Measurements from ENCODE around the gene FA2H. TPM values are rescaled to one million over a fixed set of nuclear protein-coding genes. Genes with fewer than 3 reads are reported as not detected.
"Not testable (repeated sequence)": the region's sequence is repeated elsewhere in the genome, so short reads cannot be mapped to it uniquely, and the experiment has no call there.

The FA2H gene
- total RNA-seq, 1 donor from 2014 or later = not detected

- Mint-ChIP-seq H3K4me3 (no peak overlapping the region), H3K27me3 (no peaks in the 10 kb centered on the region), H3K9me3 (peaks cover 4% of the 10 kb centered on the region), H3K36me3 (ENCODE audit: low read depth) (no peaks in the 10 kb centered on the region), H3K27ac (no peak overlapping the region), H3K4me1 (no peaks in the 10 kb centered on the region)
- intact Hi-C loops (cut with micrococcal nuclease) = no loop called here
- DNase-seq = no peak
Measured at GRCh38 chr16:74788108-74788507, 13.5 kb upstream of the FA2H start.

GRCh38 chr16:74785031-74785430 is 10.4 kb upstream of the FA2H start:
- no peak for DNase-seq
- no peak overlapping the region for H3K27ac Mint-ChIP-seq
- peaks cover 6% of the 10 kb centered on the region for H3K27me3 Mint-ChIP-seq
- H3K4me1 Mint-ChIP-seq = no peaks in the 10 kb centered on the region
- no peaks in the 10 kb centered on the region for H3K36me3 Mint-ChIP-seq (ENCODE audit: low read depth)
- no peaks in the 10 kb centered on the region for H3K9me3 Mint-ChIP-seq
- H3K4me3 Mint-ChIP-seq = no peak overlapping the region
- intact Hi-C loops (cut with micrococcal nuclease) = no loop called here

GRCh38 chr16:74778646-74779045 is 4.0 kb upstream of the FA2H start:
- Mint-ChIP-seq H3K27me3 (peaks cover 24% of the 10 kb centered on the region), H3K27ac (no peak overlapping the region), H3K4me3 (no peak overlapping the region), H3K4me1 (peaks cover 9% of the 10 kb centered on the region), H3K9me3 (no peaks in the 10 kb centered on the region), H3K36me3 (ENCODE audit: low read depth) (no peaks in the 10 kb centered on the region)
- DNase-seq = no peak
- intact Hi-C loops (cut with micrococcal nuclease) = no loop called here

- Mint-ChIP-seq H3K4me3 (no peak overlapping the region), H3K36me3 (ENCODE audit: low read depth) (no peaks in the 10 kb centered on the region), H3K27me3 (peaks cover 38% of the 10 kb centered on the region), H3K27ac (no peak overlapping the region), H3K4me1 (peaks cover 9% of the 10 kb centered on the region), H3K9me3 (no peaks in the 10 kb centered on the region)
- intact Hi-C loops (cut with micrococcal nuclease) = no loop called here
- no peak for DNase-seq
Measured at GRCh38 chr16:74776926-74777325, 2.3 kb upstream of the FA2H start.

- Mint-ChIP-seq H3K4me1 (peaks cover 9% of the 10 kb centered on the region), H3K27ac (no peak overlapping the region), H3K36me3 (ENCODE audit: low read depth) (no peaks in the 10 kb centered on the region), H3K9me3 (no peaks in the 10 kb centered on the region), H3K27me3 (peaks cover 35% of the 10 kb centered on the region), H3K4me3 (peak overlapping the region; percentile 53)
- intact Hi-C loops (cut with micrococcal nuclease) = no loop called here
- DNase-seq = no peak
Measured at GRCh38 chr16:74775255-74775654, 635 bp upstream of the FA2H start.

GRCh38 chr16:74773446-74774222 is 986 bp downstream of the FA2H start:
- H3K4me1 Mint-ChIP-seq = peaks cover 9% of the 10 kb centered on the region
- peaks cover 35% of the 10 kb centered on the region for H3K27me3 Mint-ChIP-seq
- H3K27ac Mint-ChIP-seq = peak overlapping the region; percentile 44
- H3K36me3 Mint-ChIP-seq (ENCODE audit: low read depth) = no peaks in the 10 kb centered on the region
- no peaks in the 10 kb centered on the region for H3K9me3 Mint-ChIP-seq
- peak overlapping the region; percentile 76 for H3K4me3 Mint-ChIP-seq
- DNase-seq = no peak
- intact Hi-C loops (cut with micrococcal nuclease) = no loop called here

GRCh38 chr16:74771656-74772315 is 2.8 kb downstream of the FA2H start:
- H3K27me3 Mint-ChIP-seq = peaks cover 40% of the 10 kb centered on the region
- no peak overlapping the region for H3K27ac Mint-ChIP-seq
- intact Hi-C loops (cut with micrococcal nuclease) = no loop called here
- H3K36me3 Mint-ChIP-seq (ENCODE audit: low read depth) = no peaks in the 10 kb centered on the region
- peaks cover 9% of the 10 kb centered on the region for H3K4me1 Mint-ChIP-seq
- no peaks in the 10 kb centered on the region for H3K9me3 Mint-ChIP-seq
- H3K4me3 Mint-ChIP-seq = no peak overlapping the region
- no peak for DNase-seq

GRCh38 chr16:74770831-74771526 is 3.6 kb downstream of the FA2H start:
- H3K27me3 Mint-ChIP-seq = peaks cover 40% of the 10 kb centered on the region

GRCh38 chr16:74769586-74770190 is 4.9 kb downstream of the FA2H start:
- Mint-ChIP-seq H3K9me3 (no peaks in the 10 kb centered on the region), H3K27me3 (peaks cover 31% of the 10 kb centered on the region), H3K36me3 (ENCODE audit: low read depth) (no peaks in the 10 kb centered on the region), H3K4me3 (no peak overlapping the region), H3K27ac (no peak overlapping the region), H3K4me1 (peaks cover 5% of the 10 kb centered on the region)
- intact Hi-C loops (cut with micrococcal nuclease) = no loop called here
- DNase-seq = no peak

More at GRCh38 chr16:74770831-74771526, 3.6 kb downstream of the FA2H start:
- Mint-ChIP-seq H3K4me3 (no peak overlapping the region), H3K27ac (no peak overlapping the region), H3K36me3 (ENCODE audit: low read depth) (no peaks in the 10 kb centered on the region), H3K4me1 (peaks cover 9% of the 10 kb centered on the region), H3K9me3 (no peaks in the 10 kb centered on the region)
- no peak for DNase-seq
- intact Hi-C loops (cut with micrococcal nuclease) = no loop called here

- Mint-ChIP-seq H3K4me3 (no peak overlapping the region), H3K27ac (no peak overlapping the region), H3K4me1 (no peaks in the 10 kb centered on the region), H3K36me3 (ENCODE audit: low read depth) (no peaks in the 10 kb centered on the region), H3K9me3 (no peaks in the 10 kb centered on the region), H3K27me3 (peaks cover 21% of the 10 kb centered on the region)
- intact Hi-C loops (cut with micrococcal nuclease) = no loop called here
- DNase-seq = no peak
Measured at GRCh38 chr16:74768239-74768638, 6.4 kb downstream of the FA2H start.

GRCh38 chr16:74767749-74768148 is 6.9 kb downstream of the FA2H start:
- Mint-ChIP-seq H3K9me3 (no peaks in the 10 kb centered on the region), H3K36me3 (ENCODE audit: low read depth) (no peaks in the 10 kb centered on the region), H3K27me3 (peaks cover 17% of the 10 kb centered on the region), H3K27ac (no peak overlapping the region), H3K4me3 (no peak overlapping the region), H3K4me1 (no peaks in the 10 kb centered on the region)
- intact Hi-C loops (cut with micrococcal nuclease) = no loop called here
- DNase-seq = no peak

- no peaks in the 10 kb centered on the region for H3K9me3 Mint-ChIP-seq
- no peaks in the 10 kb centered on the region for H3K36me3 Mint-ChIP-seq (ENCODE audit: low read depth)
- intact Hi-C loops (cut with micrococcal nuclease) = no loop called here
- peaks cover 10% of the 10 kb centered on the region for H3K27me3 Mint-ChIP-seq
- H3K4me3 Mint-ChIP-seq = no peak overlapping the region
- no peak for DNase-seq
- no peaks in the 10 kb centered on the region for H3K4me1 Mint-ChIP-seq
- H3K27ac Mint-ChIP-seq = no peak overlapping the region
Measured at GRCh38 chr16:74766729-74767128, 7.9 kb downstream of the FA2H start.

GRCh38 chr16:74764184-74764583 is 10.4 kb downstream of the FA2H start:
- H3K27ac Mint-ChIP-seq; H3K9me3 Mint-ChIP-seq; H3K4me1 Mint-ChIP-seq; H3K36me3 Mint-ChIP-seq (ENCODE audit: low read depth); H3K4me3 Mint-ChIP-seq; H3K27me3 Mint-ChIP-seq; DNase-seq; intact Hi-C loops (cut with micrococcal nuclease): not testable (repeated sequence)

- Mint-ChIP-seq H3K27me3 (peaks cover 5% of the 10 kb centered on the region), H3K4me1 (no peaks in the 10 kb centered on the region), H3K27ac (no peak overlapping the region), H3K4me3 (no peak overlapping the region), H3K9me3 (no peaks in the 10 kb centered on the region), H3K36me3 (ENCODE audit: low read depth) (no peaks in the 10 kb centered on the region)
- intact Hi-C loops (cut with micrococcal nuclease) = no loop called here
- DNase-seq = no peak
Measured at GRCh38 chr16:74761665-74762064, 13.0 kb downstream of the FA2H start.
